ENCODE results near the gene SPATC1L.
"Not testable (repeated sequence)": the region's sequence is repeated elsewhere in the genome, so short reads cannot be mapped to it uniquely, and the experiment has no call there.

Gene SPATC1L

DNA sequence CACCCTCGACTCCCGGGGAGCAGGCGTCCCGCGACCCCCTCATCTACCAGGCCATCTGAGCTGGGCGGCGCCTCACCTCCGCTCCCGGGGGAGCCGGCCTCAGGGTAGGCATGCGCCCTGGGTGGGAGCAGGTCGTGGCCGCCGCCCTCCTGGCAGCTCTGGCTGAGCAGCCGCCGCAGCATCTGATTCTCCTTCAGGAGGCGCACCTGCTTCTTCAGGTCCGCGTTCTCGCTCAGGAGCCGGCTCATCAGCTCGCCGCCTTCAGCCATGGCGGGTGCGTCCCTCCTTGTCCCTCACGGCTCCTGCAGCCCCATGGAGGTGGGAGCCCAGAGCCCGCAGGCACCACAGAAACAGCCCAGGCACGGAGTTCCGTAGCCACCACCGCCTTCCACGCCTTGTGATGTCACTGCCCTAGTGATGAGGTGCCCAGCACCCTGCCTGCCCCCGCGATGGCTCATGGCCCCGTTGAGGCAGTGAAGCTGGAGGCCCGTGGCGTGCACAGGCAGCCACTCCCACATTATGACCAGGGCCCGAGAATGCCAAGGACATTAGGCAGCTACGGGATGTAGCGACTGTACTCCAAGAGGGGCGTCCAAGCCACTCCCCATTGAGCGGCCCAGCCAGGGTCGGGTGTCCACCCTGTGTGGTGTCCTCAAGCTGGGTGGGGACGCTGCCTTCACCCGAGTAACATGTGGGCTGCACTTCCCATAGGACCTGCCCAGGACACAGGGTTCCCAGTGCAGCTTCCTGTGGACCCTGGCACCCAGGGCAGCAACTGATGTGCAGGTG, 1.5 kb downstream of the SPATC1L start:
- no peak for DNase-seq

DNA sequence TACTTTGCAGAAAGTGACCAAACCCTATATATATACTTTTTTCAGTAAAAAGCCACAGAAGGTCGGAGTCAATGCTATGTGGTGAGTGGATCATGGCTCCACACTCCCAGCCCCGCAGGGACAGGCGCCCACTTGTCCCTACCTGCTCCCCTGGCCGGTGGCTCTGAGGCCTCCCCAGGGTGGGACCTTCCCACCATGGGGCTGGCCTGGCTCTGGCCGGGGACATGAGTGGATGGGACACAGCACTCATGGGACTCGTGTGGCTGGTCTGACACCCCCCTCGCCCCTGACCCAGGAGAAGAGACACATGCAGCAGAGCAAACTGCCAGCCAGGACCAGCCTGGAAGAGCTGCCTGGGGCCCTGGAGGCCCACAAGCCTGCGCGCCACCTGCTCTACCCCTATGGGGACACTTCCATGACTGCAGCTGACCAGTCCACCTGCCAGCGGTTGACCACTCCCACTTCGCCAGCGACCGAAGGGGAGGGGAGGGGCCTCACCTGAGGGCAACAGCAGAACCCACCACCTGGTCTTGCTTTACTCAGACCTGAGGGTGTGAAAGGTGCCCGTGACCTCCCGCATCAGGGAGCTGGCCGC, 2.2 kb downstream of the SPATC1L start:
- DNase-seq: no peak

DNA sequence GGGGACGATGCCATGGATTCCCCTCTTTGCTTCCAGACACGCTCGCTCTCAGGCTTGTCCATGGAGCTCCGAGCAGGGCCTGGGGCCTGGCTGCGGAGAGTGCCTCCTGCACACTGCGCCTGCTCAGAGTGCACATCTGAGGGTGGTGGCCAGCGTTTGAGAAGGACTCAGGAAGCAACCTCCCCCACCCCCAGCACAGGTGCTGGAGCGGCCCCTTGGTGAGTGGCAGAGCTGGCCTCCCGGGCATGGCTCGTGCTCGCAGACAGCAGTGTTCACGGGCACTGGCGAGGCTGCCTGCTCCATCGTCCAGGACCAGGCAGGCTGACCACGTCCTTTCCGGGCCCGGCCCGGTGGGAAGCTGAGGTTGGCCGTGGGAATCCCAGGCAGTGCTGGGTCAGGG, 2.8 kb downstream of the SPATC1L start:
- DNase-seq: no peak

DNA sequence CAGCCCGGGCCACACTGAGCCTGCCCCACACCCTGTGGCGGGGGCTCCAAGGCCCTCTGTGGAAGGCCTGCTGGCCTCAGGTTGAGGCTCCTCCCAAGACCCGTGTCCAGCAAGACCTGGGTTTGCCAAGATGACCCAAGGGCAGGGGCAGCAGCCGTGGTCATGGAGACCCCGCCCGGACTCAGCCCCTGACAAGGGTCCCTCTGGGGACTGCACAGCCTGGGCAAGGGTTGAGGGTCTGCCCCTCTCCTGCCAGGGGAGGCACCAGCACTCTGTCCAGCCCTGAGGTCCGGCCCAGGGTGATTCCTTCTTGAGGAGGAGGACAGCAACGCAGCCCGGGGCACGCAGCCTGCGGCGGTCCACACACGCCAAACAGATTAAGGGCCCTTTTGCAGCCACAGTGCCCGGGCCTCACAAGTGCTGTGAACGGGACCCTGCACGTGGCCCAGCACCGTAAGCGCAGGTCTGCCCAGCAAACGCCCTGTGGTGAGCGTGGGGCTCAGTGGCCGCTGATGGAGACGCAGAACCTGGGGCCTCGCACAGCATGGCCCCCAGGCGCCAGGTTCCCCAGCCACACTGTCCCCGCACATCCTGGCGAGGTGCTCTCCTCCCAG, 3.4 kb downstream of the SPATC1L start:
- DNase-seq: no peak

DNA sequence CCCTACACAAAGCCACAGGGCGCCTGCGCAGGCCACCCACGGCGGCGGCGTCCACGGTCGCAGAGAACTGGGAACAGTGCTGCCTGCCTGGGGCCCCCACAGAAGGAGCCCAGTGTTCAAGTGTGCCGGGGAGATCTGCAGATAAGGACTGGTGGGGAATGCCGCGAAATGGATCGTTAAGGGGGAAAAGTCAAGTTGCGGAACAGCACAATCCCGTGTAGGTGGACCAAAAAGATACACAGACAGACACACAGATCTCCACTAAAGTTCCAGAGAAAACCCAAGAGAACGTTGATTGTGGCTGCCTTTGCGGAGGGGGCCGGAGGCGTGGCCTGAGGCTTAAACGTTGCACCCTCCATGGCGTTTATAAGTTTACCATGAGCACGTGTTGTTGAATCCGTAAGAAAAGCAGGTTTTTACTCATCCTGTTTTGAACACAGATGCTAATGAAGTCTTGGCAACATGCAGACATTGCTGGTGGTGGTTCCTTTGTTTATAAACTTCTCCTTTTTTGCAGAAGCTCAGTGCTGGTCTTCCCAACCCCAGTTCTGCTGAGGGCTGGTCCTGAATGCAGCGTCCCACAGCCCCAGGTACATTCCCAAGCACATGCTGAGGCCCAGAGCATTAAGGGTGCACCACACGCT, 4.1 kb downstream of the SPATC1L start:
- no peak for DNase-seq

DNA sequence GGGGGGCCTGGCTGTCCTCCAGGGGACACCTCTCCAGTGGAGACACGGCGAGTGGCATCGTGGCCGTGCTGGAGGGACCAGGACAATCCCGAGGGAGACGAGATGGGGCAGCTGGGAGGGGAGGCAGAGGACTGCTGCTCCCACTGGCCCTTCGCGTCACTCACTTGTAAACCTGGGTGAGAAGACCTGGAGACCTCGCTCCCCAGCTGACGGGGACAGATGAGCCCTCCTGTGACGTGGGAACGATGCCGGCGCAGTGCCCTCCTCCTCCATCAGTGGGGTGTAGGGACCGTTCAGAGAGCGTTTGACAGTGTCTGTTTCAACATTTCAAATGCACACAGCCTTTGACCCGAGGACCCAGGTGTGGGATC, 4.6 kb downstream of the SPATC1L start:
- no peak for DNase-seq

DNA sequence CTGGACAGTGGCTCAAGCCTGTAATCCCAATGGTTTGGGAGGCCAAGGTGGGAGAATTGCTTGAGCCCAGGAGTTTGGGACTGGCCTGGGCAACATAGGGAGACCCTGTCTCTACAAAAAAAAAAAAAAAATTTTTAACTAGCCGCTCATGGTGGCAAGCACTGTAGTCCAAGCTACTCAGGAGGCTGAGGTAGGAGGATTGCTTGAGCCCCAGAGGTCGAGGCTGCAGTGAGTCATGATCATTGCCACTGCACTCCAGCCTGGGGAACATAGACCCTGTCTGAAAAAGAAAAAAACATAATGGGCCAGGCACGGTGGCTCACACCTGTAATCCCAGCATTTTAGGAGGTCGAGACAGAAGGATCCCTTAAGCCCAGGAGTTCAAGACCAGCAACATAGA, 5.3 kb downstream of the SPATC1L start:
- no peak for DNase-seq

DNA sequence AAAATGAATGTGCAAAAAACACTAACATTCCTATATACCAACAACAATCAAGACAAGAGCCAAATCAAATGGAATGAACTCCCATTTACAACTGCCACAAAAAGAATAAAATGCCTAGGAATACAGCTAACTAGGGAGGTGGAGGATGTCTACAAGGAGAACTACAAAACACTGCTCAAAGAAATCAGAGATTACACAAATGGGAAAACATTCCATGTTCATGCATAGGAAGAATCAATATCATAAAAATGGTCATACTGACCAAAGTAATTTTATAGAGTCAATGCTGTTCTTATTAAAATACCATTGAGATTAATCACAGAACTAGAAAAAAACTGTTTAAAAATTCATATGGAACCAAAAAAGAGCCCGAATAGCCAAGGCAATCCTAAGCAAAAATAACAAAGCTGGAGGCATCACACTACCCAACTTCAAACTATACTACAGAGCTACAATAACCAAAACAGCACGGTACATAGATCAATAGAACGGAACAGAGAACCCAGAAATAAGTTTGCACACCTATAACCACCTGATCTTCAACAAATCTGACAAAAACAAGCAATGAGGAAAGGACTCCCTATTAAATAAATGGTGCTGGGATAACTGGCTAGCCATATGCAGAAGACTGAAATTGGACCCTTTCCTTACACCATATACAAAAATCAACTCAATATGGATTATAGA, 7.7 kb downstream of the SPATC1L start:
- DNase-seq: not testable (repeated sequence)

DNA sequence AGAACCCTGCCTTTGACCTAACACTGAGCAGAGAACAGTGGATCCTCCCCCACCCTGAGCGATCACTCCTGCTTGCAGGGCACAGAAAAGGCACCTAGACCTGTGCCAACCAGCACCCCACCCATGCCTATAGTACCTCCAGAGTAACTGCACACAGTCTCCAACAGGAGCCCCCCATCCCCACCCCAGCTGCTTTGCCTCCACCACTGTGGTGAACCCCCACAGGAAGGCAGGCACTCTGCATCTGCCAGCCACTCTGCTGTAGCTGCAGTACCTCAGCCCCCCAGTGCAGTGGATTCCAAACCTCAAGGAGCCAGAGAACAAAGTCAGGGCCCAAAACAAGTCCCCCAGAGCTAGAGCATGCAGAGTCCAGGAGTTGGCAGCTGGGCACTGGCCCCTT, 10.7 kb downstream of the SPATC1L start:
- no peak for DNase-seq

DNA sequence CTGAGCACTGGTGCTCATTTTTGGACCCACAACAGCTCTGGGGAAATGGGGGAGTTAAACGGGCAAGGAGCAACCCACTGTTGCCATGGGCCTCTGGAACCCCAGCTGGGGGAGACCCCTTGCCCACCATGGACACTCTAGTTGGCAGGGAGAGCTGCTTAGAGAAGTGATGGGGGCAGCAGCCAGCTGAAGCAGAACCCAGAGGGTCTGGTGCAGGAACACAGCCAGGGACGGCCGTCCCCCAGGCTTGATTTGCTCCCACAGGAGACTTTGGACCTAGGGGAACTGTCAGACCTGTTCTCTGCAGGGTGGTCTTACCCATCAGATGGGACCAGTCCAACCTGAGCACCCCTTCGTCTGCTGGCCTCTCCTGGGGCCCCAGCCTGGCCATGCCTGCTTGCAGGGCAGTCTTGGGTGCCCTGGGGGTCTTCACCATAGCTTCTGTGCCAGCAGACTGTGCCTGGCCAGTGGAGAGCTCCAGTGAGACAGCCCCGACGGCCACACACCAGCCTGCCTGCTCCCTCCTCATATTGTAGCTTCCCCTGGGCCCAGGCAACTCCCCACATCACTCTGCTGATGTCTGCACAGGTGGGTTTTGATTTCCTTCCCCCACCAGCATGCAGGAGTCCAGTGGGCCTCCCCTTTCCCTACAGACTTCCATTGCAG, 11.3 kb downstream of the SPATC1L start:
- DNase-seq: no peak

DNA sequence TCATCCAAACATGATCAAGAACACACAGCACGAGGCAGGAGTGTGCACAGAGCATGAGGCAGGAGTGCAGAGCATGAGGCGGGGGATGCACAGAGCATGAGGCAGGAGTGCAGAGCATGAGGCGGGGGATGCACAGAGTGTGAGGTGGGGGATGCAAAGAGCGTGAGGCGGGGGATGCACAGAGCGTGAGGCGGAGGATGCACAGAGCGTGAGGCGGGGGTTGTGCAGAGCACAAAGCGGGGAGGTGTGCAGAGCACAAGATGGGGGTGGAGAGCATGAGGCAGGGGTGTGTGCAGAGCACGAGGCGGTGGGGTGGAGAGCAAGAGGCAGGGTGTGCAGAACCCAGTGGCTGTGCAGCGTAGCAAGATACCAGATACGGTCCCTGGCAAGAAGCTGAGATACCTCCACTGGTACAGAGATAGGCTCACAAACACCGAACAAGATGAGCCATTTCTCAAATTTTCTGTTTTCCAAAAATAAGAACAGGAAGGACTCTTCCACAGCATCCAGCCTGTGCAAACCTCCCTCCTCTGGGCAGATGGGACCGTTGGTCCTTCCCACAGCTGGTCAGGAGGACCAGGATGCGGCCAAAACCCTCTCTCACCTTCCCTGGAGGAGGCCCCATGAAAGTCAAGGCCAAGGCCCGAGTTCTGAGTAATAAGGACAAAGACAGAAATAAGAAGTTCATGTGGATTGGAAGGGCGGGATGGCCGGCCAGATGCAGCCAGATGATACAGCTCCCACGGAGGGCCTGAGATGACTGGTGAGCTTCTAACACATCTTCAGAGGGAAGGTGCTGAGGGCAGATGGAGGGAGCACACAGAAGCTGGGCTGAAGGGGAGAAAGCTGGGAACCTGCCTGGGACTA, 12.0 kb downstream of the SPATC1L start:
- DNase-seq: no peak

DNA sequence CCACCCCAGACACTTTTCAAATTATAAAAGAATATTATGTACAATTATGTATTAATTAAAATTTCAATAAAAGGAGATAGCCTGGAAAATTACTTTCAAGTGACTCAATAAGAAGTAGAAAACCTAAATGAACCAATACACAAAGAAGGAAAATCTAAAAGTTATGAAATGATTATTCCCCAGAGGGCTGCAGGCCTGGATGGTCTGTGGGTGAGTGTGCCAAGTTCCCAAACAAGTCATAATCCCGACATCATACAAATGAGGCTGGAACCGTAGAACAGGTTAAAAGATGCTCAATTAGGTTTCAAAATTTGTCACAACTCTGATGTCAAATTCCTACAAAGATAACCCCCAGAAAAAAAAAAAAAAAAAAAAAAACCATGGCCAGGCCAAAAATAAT, 12.7 kb downstream of the SPATC1L start:
- DNase-seq: no peak

DNA sequence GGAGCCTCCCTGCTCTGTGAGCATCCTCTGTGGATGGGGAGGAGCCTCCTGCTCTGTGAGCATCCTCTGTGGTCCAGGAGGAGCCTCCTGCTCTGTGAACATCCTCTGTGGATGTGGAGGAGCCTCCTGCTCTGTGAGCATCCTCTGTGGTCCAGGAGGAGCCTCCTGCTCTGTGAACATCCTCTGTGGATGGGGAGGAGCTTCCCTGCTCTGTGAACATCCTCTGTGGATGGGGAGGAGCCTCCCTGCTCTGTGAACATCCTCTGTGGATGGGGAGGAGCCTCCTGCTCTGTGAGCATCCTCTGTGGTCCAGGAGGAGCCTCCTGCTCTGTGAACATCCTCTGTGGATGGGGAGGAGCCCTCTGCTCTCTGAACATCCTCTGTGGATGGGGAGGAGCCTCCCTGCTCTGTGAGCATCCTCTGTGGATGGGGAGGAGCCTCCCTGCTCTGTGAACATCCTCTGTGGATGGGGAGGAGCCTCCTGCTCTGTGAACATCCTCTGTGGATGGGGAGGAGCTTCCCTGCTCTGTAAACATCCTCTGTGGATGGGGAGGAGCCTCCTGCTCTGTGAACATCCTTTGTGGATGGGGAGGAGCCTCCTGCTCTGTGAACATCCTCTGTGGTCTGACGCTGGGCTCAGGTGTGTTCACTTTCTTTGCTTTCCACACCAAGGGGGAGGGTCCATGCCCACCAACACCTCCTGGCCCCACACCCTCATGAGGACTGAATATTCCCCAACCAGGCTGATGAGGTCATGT, 13.6 kb downstream of the SPATC1L start:
- not testable (repeated sequence) for DNase-seq

DNA sequence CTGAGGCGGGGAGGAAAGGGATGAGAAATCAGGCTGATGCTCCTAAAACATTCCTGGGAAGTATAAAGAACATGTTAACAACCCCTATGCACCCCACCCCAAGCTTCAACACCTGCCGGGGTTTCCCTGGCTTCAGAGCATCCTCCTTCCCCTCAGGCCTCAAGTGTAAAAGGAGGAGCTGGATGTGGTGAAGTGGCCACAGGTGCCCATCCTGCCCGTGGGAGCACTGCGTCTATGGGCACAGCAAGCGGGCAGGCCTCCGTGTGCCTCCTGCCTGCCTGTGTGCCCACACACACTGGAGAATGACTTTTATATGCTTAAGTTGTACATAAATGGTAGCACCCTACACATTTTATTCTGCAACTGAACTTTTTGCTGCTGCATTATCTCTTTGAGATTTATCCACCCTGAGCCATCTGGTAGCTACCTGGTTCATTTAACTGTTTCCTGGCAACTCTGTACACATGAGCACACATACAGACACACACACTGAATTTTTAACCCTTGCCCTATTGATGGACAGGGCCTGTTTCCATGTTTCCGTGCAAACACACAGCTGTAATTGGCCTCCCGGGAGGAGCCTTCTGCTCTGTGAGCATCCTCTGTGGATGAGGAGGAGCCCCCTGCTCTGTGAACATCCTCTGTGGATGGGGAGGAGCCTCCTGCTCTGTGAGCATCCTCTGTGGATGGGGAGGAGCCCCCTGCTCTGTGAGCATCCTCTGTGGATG, 15.4 kb downstream of the SPATC1L start:
- DNase-seq: no peak

DNA sequence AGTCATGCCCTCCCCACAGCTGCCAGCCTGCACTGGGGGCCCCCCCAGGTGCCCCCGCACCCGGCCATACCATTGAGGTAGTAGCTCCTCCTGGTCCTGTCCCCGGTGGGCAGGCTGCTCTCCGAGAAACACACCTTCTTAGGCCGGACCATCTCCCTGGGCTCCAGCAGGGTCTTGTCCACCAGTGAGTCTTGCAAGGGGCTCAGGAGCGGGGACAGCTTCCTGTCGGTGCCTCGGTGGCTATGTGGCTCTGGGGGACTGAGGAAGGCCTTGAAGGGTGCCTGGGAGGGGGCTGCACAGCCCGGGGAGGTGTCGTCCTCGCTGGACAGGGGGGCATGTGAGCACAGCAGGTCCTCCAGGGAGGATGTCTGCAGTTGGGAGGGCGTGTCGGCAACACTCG, 16.0 kb downstream of the SPATC1L start:
- DNase-seq: no peak

DNA sequence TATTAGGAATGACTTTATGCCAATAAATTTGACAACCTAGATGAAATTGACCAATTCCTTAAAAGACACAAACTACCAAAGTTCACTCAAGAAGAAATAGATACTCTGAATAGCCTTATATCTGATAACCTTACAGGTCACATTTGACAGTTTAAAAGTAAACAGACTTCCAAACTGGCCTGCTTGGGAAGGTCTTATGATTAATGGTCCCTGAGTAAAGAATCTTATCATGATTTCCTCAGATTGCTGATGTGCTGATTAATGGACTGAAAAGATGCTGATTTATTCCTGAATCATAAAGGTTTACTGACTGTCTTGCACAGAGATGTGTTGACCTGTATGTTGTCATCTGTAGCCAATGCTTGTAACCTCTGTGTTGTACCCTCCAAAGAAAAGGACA, 19.2 kb downstream of the SPATC1L start:
- no peak for DNase-seq

DNA sequence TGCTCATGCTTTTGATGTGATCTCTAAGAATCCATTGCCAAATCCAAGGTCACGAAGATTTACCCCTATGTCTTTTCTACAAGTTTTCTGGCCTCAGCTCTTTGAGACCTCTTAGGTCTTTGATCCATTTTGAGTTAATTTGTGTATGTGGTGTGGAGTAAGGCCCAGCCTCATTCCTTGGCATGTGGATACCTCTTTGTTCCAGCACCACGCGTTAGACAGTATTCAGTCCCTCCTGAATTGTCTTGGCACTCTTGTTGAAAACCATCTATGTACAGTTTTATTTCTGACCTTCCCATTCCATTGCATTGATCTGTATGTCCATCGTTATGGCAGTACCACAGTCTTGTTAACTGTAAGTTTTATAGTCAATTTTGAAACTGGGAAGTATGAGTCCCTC, 20.9 kb downstream of the SPATC1L start:
- no peak for DNase-seq

DNA sequence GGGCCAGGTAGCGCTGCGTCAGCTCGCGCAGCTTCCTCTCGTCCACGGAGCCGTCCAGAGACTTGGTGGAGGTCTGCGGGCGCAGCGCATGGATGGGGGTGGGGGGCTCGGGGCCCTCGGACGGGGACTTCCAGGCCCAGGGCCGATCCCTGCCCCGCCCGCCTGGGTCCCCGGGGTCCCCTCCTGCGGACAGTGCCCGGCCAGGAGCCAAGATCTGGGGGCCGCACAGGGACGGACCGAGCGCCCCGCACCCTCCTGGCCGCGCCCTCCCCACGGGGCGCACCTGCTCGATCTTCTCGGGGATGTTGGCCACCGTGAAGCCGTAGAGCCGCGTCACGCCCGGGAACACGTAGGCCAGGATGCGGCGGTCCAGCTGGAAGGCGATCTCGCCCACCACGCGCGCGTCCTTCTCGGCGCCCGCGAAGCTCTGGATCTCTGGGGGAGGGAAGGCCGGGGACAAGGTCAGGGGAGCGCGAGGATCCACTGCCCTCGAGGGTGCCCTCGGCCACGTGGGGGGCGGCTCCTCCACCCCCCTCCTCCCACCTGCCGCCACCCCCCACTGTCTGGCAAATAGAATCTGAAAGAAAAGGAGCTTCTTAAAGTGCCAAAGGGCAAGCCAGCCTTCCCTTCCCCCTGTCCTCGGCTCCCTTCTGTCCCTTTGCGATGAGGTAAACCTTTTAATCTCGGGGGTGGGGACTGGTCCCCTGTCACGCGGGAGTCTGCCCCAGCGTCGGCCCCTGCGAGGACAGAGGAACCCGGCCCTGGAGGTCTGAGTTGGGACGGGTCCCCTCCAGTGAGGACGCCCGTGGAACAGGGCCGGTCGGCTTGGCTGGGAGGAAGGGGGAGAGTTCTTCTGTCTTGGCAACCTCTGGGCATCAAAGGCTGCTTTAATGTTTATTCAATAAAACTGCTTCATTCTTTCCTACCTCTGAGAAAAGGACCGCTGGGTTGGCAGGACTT, 22.3 kb downstream of the SPATC1L start:
- DNase-seq: no peak
